ENCODE measurements around the gene PXDC1. TPM values are rescaled to one million over a fixed set of nuclear protein-coding genes. Genes with fewer than 3 reads are reported as not detected.

The PXDC1 gene
- total RNA-seq, 2 experiments from 2014 or later = 0.17 to 0.27 TPM

DNA sequence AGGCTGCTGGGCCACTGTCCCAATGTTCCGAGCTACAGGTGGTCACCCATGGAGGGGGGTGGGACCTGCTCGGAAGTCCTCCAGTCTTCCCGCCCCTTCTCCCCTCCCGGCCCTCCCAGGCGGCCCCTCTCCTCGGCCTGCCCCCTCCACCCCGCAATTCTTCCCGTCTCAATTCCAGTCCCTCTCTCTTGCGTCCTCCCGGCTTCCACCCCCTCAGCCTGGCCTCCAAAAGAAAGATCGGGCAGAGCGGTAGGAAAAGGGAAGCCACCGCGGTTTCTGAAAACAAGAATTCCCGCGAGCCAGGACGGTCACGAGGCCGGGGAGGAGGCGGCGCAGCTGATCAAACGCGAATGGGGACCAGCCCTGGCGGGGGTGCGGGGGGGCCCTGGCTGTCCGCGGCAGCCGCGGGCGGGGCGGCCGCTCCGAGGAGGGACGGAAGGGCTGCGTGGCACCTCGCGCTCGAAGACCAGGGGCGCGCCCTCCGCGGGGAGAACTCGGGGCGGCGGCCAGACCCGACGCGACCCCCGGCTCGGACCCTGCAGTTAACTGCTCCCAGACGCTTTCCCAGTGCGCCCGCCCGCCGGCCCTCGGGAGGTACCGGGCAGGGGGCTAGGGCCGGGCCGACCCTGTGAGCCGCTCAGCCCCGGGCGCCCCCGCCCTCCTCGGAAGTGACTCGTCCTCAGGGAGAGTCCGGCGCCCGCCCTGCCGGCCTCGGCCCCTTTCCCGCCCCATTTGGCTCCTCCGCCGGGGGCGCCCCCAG lies 1.0 kb downstream of the PXDC1 start:
- H3K27ac Mint-ChIP-seq = no peak overlapping the region
- DNase-seq (peak in 3 of 14 experiments; percentile 14 to 58 (median 54)), ATAC-seq (ENCODE audit: poor library complexity) (no peak)
- intact Hi-C loops (cut with DNase I, micrococcal nuclease) = no loop called here
- no peak overlapping the region for H3K27ac ChIP-seq (ENCODE audit: low read depth in 1 of 2, low read length in 2 of 2)
- H3K4me1 Mint-ChIP-seq (ENCODE audit: low read depth) = peaks cover 14% of the 10 kb centered on the region
- H3K9me3 Mint-ChIP-seq = no peaks in the 10 kb centered on the region
- peaks cover 58% of the 10 kb centered on the region for H3K27me3 Mint-ChIP-seq
- ChIA-PET POLR2A (interaction anchor here (0.7 to 1.1 kb wide), 2 partner anchors 10 to 271 kb away, joined by 3 to 7 read pairs; a partner anchor contains a TSS), CTCF (interaction anchor here (1.0 to 1.5 kb wide), 3 partner anchors 228 to 405 kb away, joined by 3 to 5 read pairs (median 4); no protein-coding TSS in a partner anchor)
- TF ChIP-seq, protein P1, sequence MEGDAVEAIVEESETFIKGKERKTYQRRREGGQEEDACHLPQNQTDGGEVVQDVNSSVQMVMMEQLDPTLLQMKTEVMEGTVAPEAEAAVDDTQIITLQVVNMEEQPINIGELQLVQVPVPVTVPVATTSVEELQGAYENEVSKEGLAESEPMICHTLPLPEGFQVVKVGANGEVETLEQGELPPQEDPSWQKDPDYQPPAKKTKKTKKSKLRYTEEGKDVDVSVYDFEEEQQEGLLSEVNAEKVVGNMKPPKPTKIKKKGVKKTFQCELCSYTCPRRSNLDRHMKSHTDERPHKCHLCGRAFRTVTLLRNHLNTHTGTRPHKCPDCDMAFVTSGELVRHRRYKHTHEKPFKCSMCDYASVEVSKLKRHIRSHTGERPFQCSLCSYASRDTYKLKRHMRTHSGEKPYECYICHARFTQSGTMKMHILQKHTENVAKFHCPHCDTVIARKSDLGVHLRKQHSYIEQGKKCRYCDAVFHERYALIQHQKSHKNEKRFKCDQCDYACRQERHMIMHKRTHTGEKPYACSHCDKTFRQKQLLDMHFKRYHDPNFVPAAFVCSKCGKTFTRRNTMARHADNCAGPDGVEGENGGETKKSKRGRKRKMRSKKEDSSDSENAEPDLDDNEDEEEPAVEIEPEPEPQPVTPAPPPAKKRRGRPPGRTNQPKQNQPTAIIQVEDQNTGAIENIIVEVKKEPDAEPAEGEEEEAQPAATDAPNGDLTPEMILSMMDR (IDR thresholded peaks at IDR 0.05) = no peak
- no peaks in the 10 kb centered on the region for H3K36me3 Mint-ChIP-seq (ENCODE audit: low read depth)
- peak overlapping the region; percentile 3 for H3K4me3 ChIP-seq (ENCODE audit: low read length)
- H3K36me3 ChIP-seq (ENCODE audit: insufficient read depth, low read length) = no peaks in the 10 kb centered on the region
- peaks cover 21 to 44% of the 10 kb centered on the region in 2 experiments for H3K27me3 ChIP-seq (ENCODE audit: control insufficient read depth in 1 of 2, insufficient read depth in 2 of 2, low read length in 2 of 2)
- H3K4me3 Mint-ChIP-seq = peak overlapping the region; percentile 69
- H3K9me3 ChIP-seq (ENCODE audit: control insufficient read depth in 1 of 2, insufficient read depth in 1 of 2, low read length in 2 of 2) = peaks cover 0 to 4% of the 10 kb centered on the region in 2 experiments
- H3K4me1 ChIP-seq (ENCODE audit: insufficient read depth, low read length) = peaks cover 18% of the 10 kb centered on the region

DNA sequence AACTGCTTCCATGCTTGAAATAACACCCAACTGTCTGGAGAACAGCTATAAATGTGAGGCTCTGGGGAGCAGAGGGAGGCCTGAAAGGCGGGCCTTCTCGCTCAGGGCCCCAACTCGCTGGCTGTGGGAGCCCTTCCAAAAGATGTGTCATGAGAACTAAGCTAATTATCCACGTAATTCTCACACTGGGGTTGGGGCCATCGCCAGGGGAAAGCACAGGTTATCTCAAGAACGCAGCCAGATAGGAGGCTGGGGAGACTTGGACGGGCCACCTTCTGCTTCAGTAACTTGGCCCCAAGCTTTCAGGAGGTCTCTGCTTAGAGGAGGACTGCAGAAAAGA lies 1.6 kb downstream of the PXDC1 start:
- intact Hi-C loops (cut with DNase I, micrococcal nuclease) = loop anchor here in 1 of 2 experiments (2.0 kb wide), 1 partner anchor 229 kb away; no protein-coding TSS in a partner anchor
- Histone ChIP-seq H3K4me1 (ENCODE audit: insufficient read depth, low read length) (peaks cover 18% of the 10 kb centered on the region), H3K27ac (ENCODE audit: low read depth in 1 of 2, low read length in 2 of 2) (no peak overlapping the region), H3K36me3 (ENCODE audit: insufficient read depth, low read length) (no peaks in the 10 kb centered on the region), H3K27me3 (ENCODE audit: control insufficient read depth in 1 of 2, insufficient read depth in 2 of 2, low read length in 2 of 2) (peaks cover 21 to 44% of the 10 kb centered on the region in 2 experiments), H3K4me3 (ENCODE audit: low read length) (no peak overlapping the region), H3K9me3 (ENCODE audit: control insufficient read depth in 1 of 2, insufficient read depth in 1 of 2, low read length in 2 of 2) (peaks cover 0 to 4% of the 10 kb centered on the region in 2 experiments)
- peaks cover 56% of the 10 kb centered on the region for H3K27me3 Mint-ChIP-seq
- DNase-seq = no peak
- H3K9me3 Mint-ChIP-seq = no peaks in the 10 kb centered on the region
- no peak for ATAC-seq (ENCODE audit: poor library complexity)
- ChIA-PET CTCF (interaction anchor here (1.0 to 1.5 kb wide), 3 partner anchors 229 to 406 kb away, joined by 3 to 5 read pairs (median 4); no protein-coding TSS in a partner anchor), POLR2A (interaction anchor here (0.7 to 1.4 kb wide), 3 partner anchors 11 to 271 kb away, joined by 3 to 7 read pairs (median 6); partner anchors contain the start of gene FAM50B)
- TF ChIP-seq, protein P1 (IDR thresholded peaks at IDR 0.05) = no peak
- H3K4me3 Mint-ChIP-seq = peak overlapping the region; percentile 69
- H3K36me3 Mint-ChIP-seq (ENCODE audit: low read depth) = no peaks in the 10 kb centered on the region
- no peak overlapping the region for H3K27ac Mint-ChIP-seq
- peaks cover 14% of the 10 kb centered on the region for H3K4me1 Mint-ChIP-seq (ENCODE audit: low read depth)

DNA sequence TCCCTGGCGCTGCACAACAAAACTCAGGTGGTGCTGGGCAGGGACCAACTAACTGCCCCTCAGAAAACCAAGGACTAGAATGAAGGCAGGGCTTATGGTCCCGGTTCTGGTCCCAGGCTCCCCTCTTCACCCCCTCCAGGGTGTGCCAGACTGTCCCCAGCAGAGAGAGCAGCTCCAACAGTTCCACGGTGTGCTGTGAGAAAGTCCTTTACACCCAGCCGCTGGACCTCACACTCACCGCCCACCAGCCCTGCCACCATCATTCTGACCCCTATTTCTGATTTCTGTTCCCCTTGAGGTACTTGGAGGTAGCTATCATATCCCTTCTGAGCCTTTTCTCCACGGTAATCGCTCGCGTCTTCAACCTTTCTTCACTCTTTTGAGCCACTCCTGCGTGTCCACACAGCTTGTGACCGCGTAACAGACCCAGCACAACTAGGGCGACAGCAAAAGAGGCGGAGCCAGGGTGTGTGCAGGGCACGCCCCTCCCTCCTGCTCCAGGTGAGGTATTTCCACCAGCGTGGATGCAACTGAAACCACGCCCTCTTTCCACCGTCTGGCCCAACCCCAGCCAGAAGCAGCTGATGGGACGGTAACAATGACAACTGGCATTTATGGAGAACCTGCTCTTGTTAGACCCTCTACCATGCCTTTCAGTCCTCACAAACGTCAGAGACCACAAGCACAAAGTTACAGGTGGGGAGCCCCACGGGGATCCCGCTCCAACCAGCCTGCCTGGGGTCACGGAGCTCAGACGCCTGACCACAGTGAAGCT lies 2.3 kb downstream of the PXDC1 start:
- peaks cover 21 to 44% of the 10 kb centered on the region in 2 experiments for H3K27me3 ChIP-seq (ENCODE audit: control insufficient read depth in 1 of 2, insufficient read depth in 2 of 2, low read length in 2 of 2)
- DNase-seq = no peak
- peaks cover 14% of the 10 kb centered on the region for H3K4me1 Mint-ChIP-seq (ENCODE audit: low read depth)
- ChIA-PET CTCF (interaction anchor here (1.0 to 2.7 kb wide), 5 partner anchors 17 to 406 kb away, joined by 3 to 8 read pairs (median 4); no protein-coding TSS in a partner anchor), POLR2A (interaction anchor here (1.1 to 1.4 kb wide), 2 partner anchors 100 to 272 kb away, joined by 6 to 7 read pairs; partner anchors contain the start of gene FAM50B)
- H3K9me3 Mint-ChIP-seq = no peaks in the 10 kb centered on the region
- no peaks in the 10 kb centered on the region for H3K36me3 Mint-ChIP-seq (ENCODE audit: low read depth)
- peak overlapping the region; percentile 69 for H3K4me3 Mint-ChIP-seq
- TF ChIP-seq, protein P1 (IDR thresholded peaks at IDR 0.05) = no peak
- H3K27ac ChIP-seq (ENCODE audit: low read depth in 1 of 2, low read length in 2 of 2) = no peak overlapping the region
- peaks cover 51% of the 10 kb centered on the region for H3K27me3 Mint-ChIP-seq
- no peaks in the 10 kb centered on the region for H3K36me3 ChIP-seq (ENCODE audit: insufficient read depth, low read length)
- H3K4me3 ChIP-seq (ENCODE audit: low read length) = no peak overlapping the region
- H3K9me3 ChIP-seq (ENCODE audit: control insufficient read depth in 1 of 2, insufficient read depth in 1 of 2, low read length in 2 of 2) = peaks cover 0 to 4% of the 10 kb centered on the region in 2 experiments
- ATAC-seq (ENCODE audit: poor library complexity) = no peak
- H3K27ac Mint-ChIP-seq = no peak overlapping the region
- intact Hi-C loops (cut with DNase I, micrococcal nuclease) = loop anchor here in 1 of 2 experiments (2.0 kb wide), 1 partner anchor 230 kb away; no protein-coding TSS in a partner anchor
- H3K4me1 ChIP-seq (ENCODE audit: insufficient read depth, low read length) = peaks cover 18% of the 10 kb centered on the region

All from CD4-positive, alpha-beta T cell (primary cell).